A549 (cell line): ENCODE data around the gene ABI3. TPM values are rescaled to one million over a fixed set of nuclear protein-coding genes. Genes with fewer than 3 reads are reported as not detected.

ENCODE experiments used
- ATAC-seq, 2 experiments: fragments of 200-7000 bp in 1 of 2; fragments of >200 bp in 1 of 2; cut with Nextera tagmentation in 1 of 2; cut with Tn5 transposase in 1 of 2; 3 replicates each; pipeline versions ENCODE4 v1.8.0 to v1.9.1; 2018 to 2020; ENCODE audit warnings: mild to moderate bottlenecking in 1 of 2, moderate library complexity in 1 of 2
- CTCF ChIA-PET: fragments of 300-600 bp; sonication (Branson Sonifier 250); formaldehyde crosslinking; extraction: SDS; loops from one replicate; lab custom pipeline; 2021; ENCODE audit warnings: antibody characterized with exemption, inconsistent platforms; lab: Yijun Ruan, JAX
- POLR2A ChIA-PET: fragments of 350-600 bp; formaldehyde crosslinking; extraction: SDS; loops from one replicate; lab custom pipeline; 2021; ENCODE audit warnings: antibody characterized with exemption, inconsistent platforms; lab: Yijun Ruan, JAX
- DNase-seq, 2 experiments: peaks; one replicate each; pipeline versions ENCODE4 v3.0.0 to v3.0.0-alpha.2; 2011 to 2016; ENCODE audit warnings: low read depth in 1 of 2, low spot score in 1 of 2
- FAIRE-seq: peaks from 2 replicates; lab custom pipeline; 2011; peaks lifted over from hg19 to GRCh38; lab: Jason Lieb, UNC
- H3K27ac ChIP-seq, 2 experiments: fragments of >200 bp; sonication (Bioruptor Twin); formaldehyde crosslinking; 3 replicates each; pipeline ENCODE4 v1.5.1; 2016 to 2017
- H3K4me1 ChIP-seq: fragments of >200 bp; sonication (Bioruptor Twin); formaldehyde crosslinking; 3 replicates; pipeline ENCODE4 v1.6.1; 2016
- H3K4me2 ChIP-seq: fragments of >200 bp; sonication (Bioruptor Twin); formaldehyde crosslinking; 3 replicates; pipeline ENCODE4 v1.6.1; 2016
- H3K4me3 ChIP-seq: fragments of >200 bp; sonication (Bioruptor Twin); formaldehyde crosslinking; 3 replicates; pipeline ENCODE4 v1.5.1; 2016
- H3K9me3 ChIP-seq: fragments of >200 bp; sonication (Bioruptor Twin); formaldehyde crosslinking; 3 replicates; pipeline ENCODE4 v1.6.1; 2016
- BCL3 ChIP-seq: fragments of >200 bp; sonication (Bioruptor Twin); formaldehyde crosslinking; IDR thresholded peaks from 3 replicates; pipeline ENCODE4 v1.6.1; 2016
- CBX2 ChIP-seq: fragments of 200-600 bp; sonication (generic); IDR thresholded peaks from 2 replicates; pipeline ENCODE4 v1.6.1; 2016; ENCODE audit warnings: low read depth, mild to moderate bottlenecking, borderline replicate concordance
- CHD4 ChIP-seq: fragments of 200-600 bp; sonication (generic); IDR thresholded peaks from 2 replicates; pipeline ENCODE4 v1.6.1; 2016; ENCODE audit warnings: antibody characterized with exemption, mild to moderate bottlenecking, borderline replicate concordance
- EHF ChIP-seq: fragments of 250-450 bp; sonication (Bioruptor Pico); IDR thresholded peaks from 2 replicates; pipeline ENCODE4 v1.5.0; 2020; ENCODE audit warnings: mild to moderate bottlenecking
- EP300 ChIP-seq, 2 experiments: fragments of >200 bp; sonication (Bioruptor Twin); formaldehyde crosslinking; IDR thresholded peaks; 2 replicates in 1 of 2; 3 replicates in 1 of 2; pipeline ENCODE4 v1.6.1; 2016 to 2017
- ESRRA ChIP-seq: fragments of 150-350 bp; IDR thresholded peaks from 2 replicates; pipeline ENCODE4 v1.6.1; 2014; ENCODE audit warnings: mild to moderate bottlenecking, low read length, borderline replicate concordance
- FOSL2 ChIP-seq, 2 experiments: fragments of 450-650 bp in 1 of 2; fragments of >200 bp in 1 of 2; sonication (Bioruptor Twin) in 1 of 2; formaldehyde crosslinking; IDR thresholded peaks; 2 replicates each; pipeline versions ENCODE4 v1.5.0 to v1.6.1; 2016 to 2020; ENCODE audit warnings: mild to moderate bottlenecking in 1 of 2, moderate library complexity in 1 of 2
- FOXS1 ChIP-seq: fragments of 250-450 bp; sonication (Bioruptor Pico); IDR thresholded peaks from 2 replicates; pipeline ENCODE4 v1.5.0; 2020; ENCODE audit warnings: mild to moderate bottlenecking, moderate library complexity
- JUN ChIP-seq, 2 experiments: fragments of >200 bp; sonication (Bioruptor Twin); formaldehyde crosslinking; IDR thresholded peaks; 2 replicates in 1 of 2; 3 replicates in 1 of 2; pipeline ENCODE4 v1.6.1; 2016 to 2017
- JUNB ChIP-seq: fragments of >200 bp; sonication (Bioruptor Twin); formaldehyde crosslinking; IDR thresholded peaks from 2 replicates; pipeline ENCODE4 v1.6.1; 2016
- KDM1A ChIP-seq: fragments of 200-600 bp; sonication (generic); IDR thresholded peaks from 2 replicates; pipeline ENCODE4 v1.6.1; 2016; ENCODE audit warnings: low read depth, mild to moderate bottlenecking
- MAFK ChIP-seq: fragments of 450-650 bp; IDR thresholded peaks from 2 replicates; pipeline ENCODE4 v1.6.1; 2014; ENCODE audit not compliant: partially characterized antibody
- MYC ChIP-seq: IDR thresholded peaks from 2 replicates; pipeline ENCODE4 v1.6.1; 2012; ENCODE audit warnings: mild to moderate bottlenecking, inconsistent platforms, low read length, improper control_type of control experiment, borderline replicate concordance
- PBX3 ChIP-seq: IDR thresholded peaks from 2 replicates; pipeline ENCODE4 v1.6.1; 2012
- POLR2AphosphoS2 ChIP-seq: conservative IDR thresholded peaks from 2 replicates; pipeline ENCODE4 v1.6.1; 2012; ENCODE audit warnings: low read length, improper control_type of control experiment, inconsistent platforms
- RCOR1 ChIP-seq: fragments of 150-350 bp; IDR thresholded peaks from 2 replicates; pipeline ENCODE4 v1.6.1; 2014; ENCODE audit warnings: antibody characterized with exemption, low read length, low read depth
- REST ChIP-seq: fragments of 200-600 bp; sonication (generic); IDR thresholded peaks from 2 replicates; pipeline ENCODE4 v1.6.1; 2016; ENCODE audit warnings: antibody characterized with exemption, mild to moderate bottlenecking, moderate library complexity
- SREBF2 ChIP-seq: fragments of 450-650 bp; IDR thresholded peaks from 2 replicates; pipeline ENCODE4 v1.6.1; 2014; ENCODE audit warnings: mild to moderate bottlenecking, moderate library complexity
- TP53 ChIP-seq: fragments of 250-450 bp; sonication (Bioruptor Pico); IDR thresholded peaks from 2 replicates; pipeline ENCODE4 v1.5.0; 2021; ENCODE audit warnings: mild to moderate bottlenecking, moderate library complexity
- WGBS: methylation state at CpG from one replicate; pipeline ENCODE4 v1.1.6; 2017; ENCODE audit errors: missing lambda C conversion rate; 5-methylcytosine and 5-hydroxymethylcytosine counted together
- polyA plus RNA-seq, 4 experiments: library from polyadenylated mRNA; depleted of rRNA in 3 of 4; stranded (reverse); fragments of >200 nt; fragmentation: RNase III in 1 of 4; extraction: RNeasy Plus Mini Kit Qiagen cat#74134 plus additional on column Dnase treatment in 1 of 4; gene quantifications; 2 replicates in 3 of 4; 3 replicates in 1 of 4; pipeline ENCODE4 v1.2.3, GENCODE V29; 2011 to 2017
- TF ChIP-seq, protein P1 (sequence below): IDR thresholded peaks from 2 replicates; pipeline ENCODE4 v1.6.1; 2012; ENCODE audit warnings: low read depth, borderline replicate concordance
- TF ChIP-seq, protein P2 (sequence below): fragments of 250-450 bp; sonication (Bioruptor Pico); IDR thresholded peaks from 2 replicates; pipeline ENCODE4 v1.5.0; 2021; ENCODE audit warnings: mild to moderate bottlenecking, moderate library complexity, borderline replicate concordance

Gene ABI3
- polyA plus RNA-seq, 2 of the 4 experiments (the other 2 are of a cell fraction): not detected

- TF ChIP-seq FOXS1 (CRISPR knock-in tag) (no peak), TP53 (no peak), MAFK (no peak)
These were observed 6.0 kb upstream of the ABI3 start (continued) for GRCh38 chr17:49204516-49204915.

DNA sequence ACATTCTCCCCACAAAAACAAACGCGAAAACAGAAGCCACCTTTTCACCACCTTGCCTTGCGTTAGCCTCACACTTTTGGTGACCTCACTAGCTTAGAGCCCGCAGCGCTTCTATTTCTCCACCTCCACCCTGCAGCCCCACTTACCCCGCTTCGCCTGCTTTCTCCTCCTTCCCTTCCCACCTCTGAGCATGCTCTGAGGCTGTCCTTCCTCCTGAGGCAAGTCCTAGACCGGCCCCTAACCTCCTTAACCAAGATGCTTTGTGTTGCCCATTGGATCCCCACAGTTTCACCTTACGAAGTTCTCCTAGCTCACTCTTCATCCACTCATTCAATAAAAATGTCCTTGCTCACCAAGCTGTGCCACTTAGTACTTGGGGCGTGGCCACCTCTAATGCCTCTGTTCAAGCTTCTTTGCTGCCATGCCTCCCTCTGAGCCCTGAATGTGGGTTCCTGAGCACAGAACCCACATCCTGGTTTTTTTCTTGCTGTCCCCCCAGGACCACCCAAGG is 1.4 kb upstream of the ABI3 start:
- DNase-seq: no peak
- WGBS: 84% methylated on average over 10 of the region's 10 CpGs
- CTCF ChIA-PET: interaction anchor here (0.7 to 13.5 kb wide), 7 partner anchors 9 to 177 kb away, joined by 3 to 161 read pairs (median 3); partner anchors contain the start of gene PHOSPHO1
- no peak overlapping the region for H3K27ac ChIP-seq
- H3K9me3 ChIP-seq: no peaks in the 10 kb centered on the region
- POLR2A ChIA-PET: no interaction called here
- no peak for TF ChIP-seq BCL3
- no peak for TF ChIP-seq POLR2AphosphoS2
- TF ChIP-seq REST: no peak
- TF ChIP-seq MYC: no peak
- no peak for TF ChIP-seq FOSL2 (IDR thresholded peaks at IDR 0.05)
- TF ChIP-seq FOSL2 (CRISPR knock-in tag; IDR thresholded peaks at IDR 0.05): no peak
- TF ChIP-seq JUNB: no peak
- no peak for TF ChIP-seq JUN (IDR thresholded peaks at IDR 0.05)
- TF ChIP-seq EP300 (IDR thresholded peaks at IDR 0.05): no peak
- TF ChIP-seq, protein P1, sequence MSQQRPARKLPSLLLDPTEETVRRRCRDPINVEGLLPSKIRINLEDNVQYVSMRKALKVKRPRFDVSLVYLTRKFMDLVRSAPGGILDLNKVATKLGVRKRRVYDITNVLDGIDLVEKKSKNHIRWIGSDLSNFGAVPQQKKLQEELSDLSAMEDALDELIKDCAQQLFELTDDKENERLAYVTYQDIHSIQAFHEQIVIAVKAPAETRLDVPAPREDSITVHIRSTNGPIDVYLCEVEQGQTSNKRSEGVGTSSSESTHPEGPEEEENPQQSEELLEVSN: no peak
- TF ChIP-seq CBX2: no peak
- TF ChIP-seq SREBF2: no peak
- TF ChIP-seq, protein P2, sequence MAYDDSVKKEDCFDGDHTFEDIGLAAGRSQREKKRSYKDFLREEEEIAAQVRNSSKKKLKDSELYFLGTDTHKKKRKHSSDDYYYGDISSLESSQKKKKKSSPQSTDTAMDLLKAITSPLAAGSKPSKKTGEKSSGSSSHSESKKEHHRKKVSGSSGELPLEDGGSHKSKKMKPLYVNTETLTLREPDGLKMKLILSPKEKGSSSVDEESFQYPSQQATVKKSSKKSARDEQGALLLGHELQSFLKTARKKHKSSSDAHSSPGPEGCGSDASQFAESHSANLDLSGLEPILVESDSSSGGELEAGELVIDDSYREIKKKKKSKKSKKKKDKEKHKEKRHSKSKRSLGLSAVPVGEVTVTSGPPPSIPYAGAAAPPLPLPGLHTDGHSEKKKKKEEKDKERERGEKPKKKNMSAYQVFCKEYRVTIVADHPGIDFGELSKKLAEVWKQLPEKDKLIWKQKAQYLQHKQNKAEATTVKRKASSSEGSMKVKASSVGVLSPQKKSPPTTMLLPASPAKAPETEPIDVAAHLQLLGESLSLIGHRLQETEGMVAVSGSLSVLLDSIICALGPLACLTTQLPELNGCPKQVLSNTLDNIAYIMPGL: no peak
- TF ChIP-seq KDM1A: no peak
- no peak for TF ChIP-seq ESRRA
- no peak for TF ChIP-seq RCOR1
- TF ChIP-seq CHD4: no peak
- no peak for TF ChIP-seq FOXS1 (CRISPR knock-in tag)
- TF ChIP-seq EHF: no peak
- TF ChIP-seq PBX3: no peak
- no peak for FAIRE-seq
- peak in 1 of 2 experiments; percentile 17; a peak in 2 of 6 replicates for ATAC-seq
- H3K4me3 ChIP-seq: no peak overlapping the region
- no peaks in the 10 kb centered on the region for H3K4me1 ChIP-seq
- no peak overlapping the region for H3K4me2 ChIP-seq
